HG02610 (cell line): ENCODE results near the gene BDNF.

Experiments
- ATAC-seq: cut with Tn5 transposase; IDR thresholded peaks from one replicate; pipeline ENCODE4 v1.9.1; 2021; ENCODE audit warnings: mild to moderate bottlenecking, moderate library complexity; ENCODE audit not compliant: unreplicated experiment

Gene BDNF

GRCh38 chr11:27707676-27708075 lies 7.4 kb upstream of the BDNF start:
- no peak for ATAC-seq

- peak; percentile 78 for ATAC-seq
Measured at GRCh38 chr11:27705873-27706820, 5.9 kb upstream of the BDNF start.

- ATAC-seq, result no peak
Measured at GRCh38 chr11:27703481-27703880, 3.2 kb upstream of the BDNF start.

GRCh38 chr11:27702811-27703210 lies 2.6 kb upstream of the BDNF start:
- ATAC-seq, result no peak

GRCh38 chr11:27701355-27702105 lies 1.3 kb upstream of the BDNF start:
- no peak for ATAC-seq

- ATAC-seq, result no peak
Measured at GRCh38 chr11:27699926-27700350, 317 bp downstream of the BDNF start.

GRCh38 chr11:27699242-27699925 lies 871 bp downstream of the BDNF start:
- ATAC-seq, result no peak

- peak; percentile 62 for ATAC-seq
Measured at GRCh38 chr11:27698872-27699241, 1.4 kb downstream of the BDNF start.

GRCh38 chr11:27697679-27698275 lies 2.5 kb downstream of the BDNF start:
- no peak for ATAC-seq

GRCh38 chr11:27696961-27697360 lies 3.3 kb downstream of the BDNF start:
- no peak for ATAC-seq

- ATAC-seq, result no peak
Measured at GRCh38 chr11:27696115-27696514, 4.1 kb downstream of the BDNF start.

- no peak for ATAC-seq
Measured at GRCh38 chr11:27694992-27695391, 5.3 kb downstream of the BDNF start.

- no peak for ATAC-seq
Measured at GRCh38 chr11:27693398-27693797, 6.9 kb downstream of the BDNF start.

- no peak for ATAC-seq
Measured at GRCh38 chr11:27692781-27693180, 7.5 kb downstream of the BDNF start.

GRCh38 chr11:27688076-27688475 lies 12.2 kb downstream of the BDNF start:
- ATAC-seq, result no peak

GRCh38 chr11:27681664-27682063 lies 18.6 kb downstream of the BDNF start:
- no peak for ATAC-seq

GRCh38 chr11:27679136-27680015 lies 20.9 kb downstream of the BDNF start:
- no peak for ATAC-seq

- ATAC-seq, result no peak
Measured at GRCh38 chr11:27678242-27678641, 22.0 kb downstream of the BDNF start.

GRCh38 chr11:27677108-27677507 lies 23.1 kb downstream of the BDNF start:
- ATAC-seq, result no peak
